H1 (cell line): ENCODE data around the gene SYNCRIP. TPM values are rescaled to one million over a fixed set of nuclear protein-coding genes. Genes with fewer than 3 reads are reported as not detected.

Source experiments
- BRCA1 ChIP-seq: IDR thresholded peaks from 2 replicates; pipeline ENCODE4 v1.6.1; 2012; ENCODE audit warnings: low read depth, low read length, improper control_type of control experiment
- CREB1 ChIP-seq: IDR thresholded peaks from 2 replicates; pipeline ENCODE4 v1.6.1; 2012; ENCODE audit warnings: inconsistent platforms
- CTCF ChIP-seq, 3 experiments: IDR thresholded peaks; 1 replicate in 2 of 3; 2 replicates in 1 of 3; pipeline versions ENCODE4 v1.5.1 to v1.6.1; 2011; ENCODE audit warnings: low read length in 3 of 3, mild to moderate bottlenecking in 3 of 3, inconsistent platforms in 2 of 3, low read depth in 1 of 3, moderate library complexity in 1 of 3; ENCODE audit not compliant: insufficient read depth in 1 of 3; ENCODE audit errors: control extremely low read depth in 1 of 3
- POLR2AphosphoS5 ChIP-seq: IDR thresholded peaks from 2 replicates; pipeline ENCODE4 v1.6.1; 2011; ENCODE audit warnings: low read depth, low read length
- POU5F1 ChIP-seq: IDR thresholded peaks from 2 replicates; pipeline ENCODE4 v1.6.1; 2011; ENCODE audit warnings: low read depth, mild to moderate bottlenecking, low read length, moderate library complexity
- RAD21 ChIP-seq, 2 experiments: IDR thresholded peaks in 1 of 2; conservative IDR thresholded peaks in 1 of 2; 2 replicates each; pipeline ENCODE4 v1.6.1; 2011; ENCODE audit warnings: low read depth in 2 of 2, low read length in 2 of 2, improper control_type of control experiment in 1 of 2, inconsistent platforms in 1 of 2, mild to moderate bottlenecking in 1 of 2, moderate library complexity in 1 of 2
- RFX5 ChIP-seq: IDR thresholded peaks from 2 replicates; pipeline ENCODE4 v1.6.1; 2011; ENCODE audit warnings: low read depth, low read length, improper control_type of control experiment, borderline replicate concordance
- SP4 ChIP-seq: IDR thresholded peaks from 2 replicates; pipeline ENCODE4 v1.6.1; 2012; ENCODE audit warnings: low read length, inconsistent platforms
- SUZ12 ChIP-seq: fragments of 200-600 bp; sonication (generic); IDR thresholded peaks from 2 replicates; pipeline ENCODE4 v1.6.1; 2012; ENCODE audit warnings: mild to moderate bottlenecking, inconsistent platforms, low read length, moderate library complexity, mixed read lengths
- TAF1 ChIP-seq: IDR thresholded peaks from 2 replicates; pipeline ENCODE4 v1.6.1; 2011; ENCODE audit warnings: mild to moderate bottlenecking, low read depth, low read length
- TBP ChIP-seq: IDR thresholded peaks from 2 replicates; pipeline ENCODE4 v1.6.1; 2011; ENCODE audit warnings: low read depth, low read length, improper control_type of control experiment
- TEAD4 ChIP-seq: IDR thresholded peaks from 2 replicates; pipeline ENCODE4 v1.6.1; 2012; ENCODE audit warnings: low read depth, low read length, inconsistent platforms, mixed read lengths
- polyA plus RNA-seq, 7 experiments: library from polyadenylated mRNA; depleted of rRNA in 3 of 7; stranded (reverse) in 5 of 7; unstranded in 2 of 7; fragments of >200 nt in 5 of 7; fragments of 200-250 nt in 2 of 7; gene quantifications; 1 replicate in 5 of 7; 2 replicates in 1 of 7; 4 replicates in 1 of 7; pipeline versions ENCODE4 v1.2.1 to v1.2.3, GENCODE V29; 2011 to 2013; ENCODE audit warnings: missing spikeins in 2 of 7, mixed read lengths in 2 of 7
- total RNA-seq: library from RNA; stranded (reverse); fragmentation: NEBNext Ultra II Directional; extraction: Animal tissue kit (Norgen Biotek cat#: 25700); gene quantifications from 2 replicates; pipeline ENCODE4 v1.2.1, GENCODE V29; 2021

Gene SYNCRIP
- total and polyA plus RNA-seq, 2 of the 8 experiments (the other 6 are each of a cell fraction or from before 2014, with no cell fraction given) = 16.8 to 219 TPM

- TF ChIP-seq SUZ12 (no peak), TEAD4 (no peak), RFX5 (no peak), CREB1 (no peak), SP4 (no peak), POU5F1 (no peak), TBP (no peak), TAF1 (no peak), CTCF (IDR thresholded peaks at IDR 0.05; ENCODE audit: control extremely low read depth in 1 of 3, insufficient read depth in 1 of 3, low read depth in 1 of 3, low read length in 3 of 3) (no peak), BRCA1 (no peak), POLR2AphosphoS5 (peak; percentile 50), RAD21 (IDR thresholded peaks at IDR 0.05 in 1 of 2, conservative IDR thresholded peaks at IDR 0.05 in 1 of 2; ENCODE audit: low read depth in 2 of 2, low read length in 2 of 2) (no peak)
Measured at GRCh38 chr6:85641522-85641896, 1.2 kb downstream of the SYNCRIP start (continued).
